HepG2 (cell line): Measurements from ENCODE around the gene TRPT1. TPM values are rescaled to one million over a fixed set of nuclear protein-coding genes. Genes with fewer than 3 reads are reported as not detected.

Source experiments
- CCDC6 ChIP-seq: sonication (generic); formaldehyde crosslinking; IDR thresholded peaks from 2 replicates; pipeline ENCODE4 v1.8.1; 2022; ENCODE audit warnings: mild to moderate bottlenecking, missing genetic modification reagents, moderate library complexity
- FIP1L1 ChIP-seq: fragments of 200-400 bp; formaldehyde crosslinking; IDR thresholded peaks from 2 replicates; pipeline ENCODE4 v1.6.1; 2018; ENCODE audit warnings: low read depth, mild to moderate bottlenecking, low read length, moderate library complexity, borderline replicate concordance; ENCODE audit not compliant: insufficient read depth
- KAT2B ChIP-seq: fragments of 150-350 bp; IDR thresholded peaks from 2 replicates; pipeline ENCODE4 v1.6.1; 2014; ENCODE audit warnings: low read depth, low read length, borderline replicate concordance
- NAIF1 ChIP-seq: sonication (generic); formaldehyde crosslinking; IDR thresholded peaks from 2 replicates; pipeline ENCODE4 v1.5.0; 2020; ENCODE audit warnings: mild to moderate bottlenecking, missing genetic modification reagents, borderline replicate concordance
- POLR2A ChIP-seq, 2 experiments: IDR thresholded peaks; 2 replicates each; pipeline ENCODE4 v1.6.1; 2011; ENCODE audit warnings: low read depth in 2 of 2, low read length in 2 of 2, mild to moderate bottlenecking in 1 of 2, moderate library complexity in 1 of 2; ENCODE audit not compliant: insufficient read depth in 1 of 2
- RCOR2 ChIP-seq: IDR thresholded peaks from 2 replicates; pipeline ENCODE4 v1.6.1; 2016; ENCODE audit warnings: missing biosample characterization, missing genetic modification reagents
- SOX5 ChIP-seq: IDR thresholded peaks from 2 replicates; pipeline ENCODE4 v1.6.1; 2016; ENCODE audit warnings: borderline replicate concordance
- ZFP1 ChIP-seq: IDR thresholded peaks from 2 replicates; pipeline ENCODE4 v1.6.1; 2016
- ZFX ChIP-seq: sonication (generic); formaldehyde crosslinking; IDR thresholded peaks from 2 replicates; pipeline ENCODE4 v1.4.0; 2020; ENCODE audit warnings: mild to moderate bottlenecking, low read depth, missing genetic modification reagents, moderate library complexity
- ZIK1 ChIP-seq: sonication (generic); formaldehyde crosslinking; IDR thresholded peaks from 2 replicates; pipeline ENCODE4 v1.5.0; 2020; ENCODE audit warnings: mild to moderate bottlenecking, low read depth, missing genetic modification reagents, borderline replicate concordance
- ZNF232 ChIP-seq: sonication (generic); formaldehyde crosslinking; IDR thresholded peaks from 2 replicates; pipeline ENCODE4 v1.4.0; 2020; ENCODE audit warnings: missing genetic modification reagents, borderline replicate concordance
- ZNF30 ChIP-seq: sonication (generic); formaldehyde crosslinking; IDR thresholded peaks from 2 replicates; pipeline ENCODE4 v1.5.0; 2020; ENCODE audit warnings: mild to moderate bottlenecking, missing genetic modification reagents
- ZNF33A ChIP-seq: sonication (generic); formaldehyde crosslinking; IDR thresholded peaks from 2 replicates; pipeline ENCODE4 v1.5.1; 2020; ENCODE audit warnings: missing genetic modification reagents, mild to moderate bottlenecking, moderate library complexity, borderline replicate concordance
- ZSCAN20 ChIP-seq: sonication (generic); formaldehyde crosslinking; IDR thresholded peaks from 2 replicates; pipeline ENCODE4 v1.4.0; 2020; ENCODE audit warnings: missing genetic modification reagents, mild to moderate bottlenecking, borderline replicate concordance
- polyA plus RNA-seq, 8 experiments: library from polyadenylated mRNA; depleted of rRNA in 3 of 8; stranded (reverse) in 7 of 8; unstranded in 1 of 8; fragments of >200 nt; fragmentation: Illumina TruSeq in 4 of 8; extraction: Trizol in 4 of 8; gene quantifications; 2 replicates each; pipeline versions ENCODE4 v1.2.1 to v1.2.3, GENCODE V29; 2011 to 2016; ENCODE audit warnings: low read depth in 4 of 8, missing spikeins in 1 of 8, mixed read lengths in 1 of 8; ENCODE audit not compliant: insufficient read depth in 1 of 8
- total RNA-seq, 5 experiments: library from RNA; depleted of rRNA; stranded (reverse); fragments of >200 nt; fragmentation: Illumina TruSeq; extraction: Trizol; gene quantifications; 2 replicates each; pipeline ENCODE4 v1.2.3, GENCODE V29; 2016; ENCODE audit warnings: low read depth in 1 of 5
- TF ChIP-seq, protein P1 (sequence below): IDR thresholded peaks from 2 replicates; pipeline ENCODE4 v1.6.1; 2016; ENCODE audit warnings: mild to moderate bottlenecking
- TF ChIP-seq, protein P2 (sequence below): IDR thresholded peaks from 2 replicates; pipeline ENCODE4 v1.6.1; 2016
- TF ChIP-seq, protein P3 (sequence below): fragments of 450-650 bp; IDR thresholded peaks from 2 replicates; pipeline ENCODE4 v1.6.1; 2017
- TF ChIP-seq, protein P4 (sequence below): sonication (generic); formaldehyde crosslinking; IDR thresholded peaks from 2 replicates; pipeline ENCODE4 v1.4.0; 2020; ENCODE audit warnings: mild to moderate bottlenecking, missing genetic modification reagents
- TF ChIP-seq, protein P5 (sequence below): sonication (generic); formaldehyde crosslinking; IDR thresholded peaks from 2 replicates; pipeline ENCODE4 v1.4.0; 2020; ENCODE audit warnings: missing genetic modification reagents

TRPT1 gene
- total and polyA plus RNA-seq, 2 of the 13 experiments (the other 11 are each of a cell fraction or from before 2014, with no cell fraction given) = 24.8 to 40.7 TPM

DNA sequence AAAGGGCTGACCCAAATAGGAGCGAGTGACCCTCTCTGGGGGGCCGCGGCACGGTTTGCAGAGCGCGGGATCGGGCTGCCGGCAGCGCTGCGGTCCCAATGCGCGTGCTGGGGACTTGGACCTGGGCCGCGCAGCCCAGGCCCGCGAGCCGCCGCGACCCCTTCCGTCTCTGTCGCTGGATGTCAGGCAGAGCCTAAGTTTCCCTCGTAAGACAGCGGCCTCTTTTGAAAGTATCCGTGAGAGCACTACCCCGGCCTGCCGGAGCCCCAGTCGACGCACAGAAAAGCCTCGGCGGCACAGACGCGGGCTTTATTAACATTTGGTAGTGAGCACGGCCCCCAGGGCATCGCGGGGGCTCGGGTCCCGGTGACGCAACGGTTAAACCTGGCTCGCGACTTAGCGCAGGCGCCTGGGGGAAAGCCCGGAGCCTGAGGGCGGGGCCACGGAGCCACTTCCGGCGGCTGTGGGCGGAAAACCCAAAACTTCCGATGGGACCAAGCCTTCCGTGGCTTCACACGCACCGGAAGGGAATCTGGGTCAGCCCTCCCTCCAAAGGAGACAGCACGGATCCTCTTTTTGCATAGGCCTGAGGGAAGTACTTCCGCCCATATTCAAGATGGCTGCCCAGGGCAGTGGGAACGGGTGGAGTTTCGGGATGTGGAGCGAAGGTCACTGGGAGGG is 43.7 kb upstream of the TRPT1 start (continued):
- TF ChIP-seq ZNF33A (CRISPR knock-in tag) = peak; percentile 87; the same call in 1 of the 2 replicates
- TF ChIP-seq, protein P1, sequence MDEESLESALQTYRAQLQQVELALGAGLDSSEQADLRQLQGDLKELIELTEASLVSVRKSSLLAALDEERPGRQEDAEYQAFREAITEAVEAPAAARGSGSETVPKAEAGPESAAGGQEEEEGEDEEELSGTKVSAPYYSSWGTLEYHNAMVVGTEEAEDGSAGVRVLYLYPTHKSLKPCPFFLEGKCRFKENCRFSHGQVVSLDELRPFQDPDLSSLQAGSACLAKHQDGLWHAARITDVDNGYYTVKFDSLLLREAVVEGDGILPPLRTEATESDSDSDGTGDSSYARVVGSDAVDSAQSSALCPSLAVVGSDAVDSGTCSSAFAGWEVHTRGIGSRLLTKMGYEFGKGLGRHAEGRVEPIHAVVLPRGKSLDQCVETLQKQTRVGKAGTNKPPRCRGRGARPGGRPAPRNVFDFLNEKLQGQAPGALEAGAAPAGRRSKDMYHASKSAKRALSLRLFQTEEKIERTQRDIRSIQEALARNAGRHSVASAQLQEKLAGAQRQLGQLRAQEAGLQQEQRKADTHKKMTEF (CRISPR knock-in tag) = peak; percentile 57
- TF ChIP-seq RCOR2 (CRISPR knock-in tag) = no peak
- TF ChIP-seq, protein P2, sequence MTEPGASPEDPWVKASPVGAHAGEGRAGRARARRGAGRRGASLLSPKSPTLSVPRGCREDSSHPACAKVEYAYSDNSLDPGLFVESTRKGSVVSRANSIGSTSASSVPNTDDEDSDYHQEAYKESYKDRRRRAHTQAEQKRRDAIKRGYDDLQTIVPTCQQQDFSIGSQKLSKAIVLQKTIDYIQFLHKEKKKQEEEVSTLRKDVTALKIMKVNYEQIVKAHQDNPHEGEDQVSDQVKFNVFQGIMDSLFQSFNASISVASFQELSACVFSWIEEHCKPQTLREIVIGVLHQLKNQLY (CRISPR knock-in tag) = peak; percentile 26; the same call in 1 of the 2 replicates
- TF ChIP-seq SOX5 (CRISPR knock-in tag) = peak; percentile 40; the same call in 1 of the 2 replicates
- TF ChIP-seq, protein P3, sequence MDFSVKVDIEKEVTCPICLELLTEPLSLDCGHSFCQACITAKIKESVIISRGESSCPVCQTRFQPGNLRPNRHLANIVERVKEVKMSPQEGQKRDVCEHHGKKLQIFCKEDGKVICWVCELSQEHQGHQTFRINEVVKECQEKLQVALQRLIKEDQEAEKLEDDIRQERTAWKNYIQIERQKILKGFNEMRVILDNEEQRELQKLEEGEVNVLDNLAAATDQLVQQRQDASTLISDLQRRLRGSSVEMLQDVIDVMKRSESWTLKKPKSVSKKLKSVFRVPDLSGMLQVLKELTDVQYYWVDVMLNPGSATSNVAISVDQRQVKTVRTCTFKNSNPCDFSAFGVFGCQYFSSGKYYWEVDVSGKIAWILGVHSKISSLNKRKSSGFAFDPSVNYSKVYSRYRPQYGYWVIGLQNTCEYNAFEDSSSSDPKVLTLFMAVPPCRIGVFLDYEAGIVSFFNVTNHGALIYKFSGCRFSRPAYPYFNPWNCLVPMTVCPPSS = no peak
- TF ChIP-seq ZIK1 = no peak; the same call in 1 of the 2 replicates
- TF ChIP-seq FIP1L1 = no peak; the same call in 1 of the 2 replicates
- TF ChIP-seq, protein P4, sequence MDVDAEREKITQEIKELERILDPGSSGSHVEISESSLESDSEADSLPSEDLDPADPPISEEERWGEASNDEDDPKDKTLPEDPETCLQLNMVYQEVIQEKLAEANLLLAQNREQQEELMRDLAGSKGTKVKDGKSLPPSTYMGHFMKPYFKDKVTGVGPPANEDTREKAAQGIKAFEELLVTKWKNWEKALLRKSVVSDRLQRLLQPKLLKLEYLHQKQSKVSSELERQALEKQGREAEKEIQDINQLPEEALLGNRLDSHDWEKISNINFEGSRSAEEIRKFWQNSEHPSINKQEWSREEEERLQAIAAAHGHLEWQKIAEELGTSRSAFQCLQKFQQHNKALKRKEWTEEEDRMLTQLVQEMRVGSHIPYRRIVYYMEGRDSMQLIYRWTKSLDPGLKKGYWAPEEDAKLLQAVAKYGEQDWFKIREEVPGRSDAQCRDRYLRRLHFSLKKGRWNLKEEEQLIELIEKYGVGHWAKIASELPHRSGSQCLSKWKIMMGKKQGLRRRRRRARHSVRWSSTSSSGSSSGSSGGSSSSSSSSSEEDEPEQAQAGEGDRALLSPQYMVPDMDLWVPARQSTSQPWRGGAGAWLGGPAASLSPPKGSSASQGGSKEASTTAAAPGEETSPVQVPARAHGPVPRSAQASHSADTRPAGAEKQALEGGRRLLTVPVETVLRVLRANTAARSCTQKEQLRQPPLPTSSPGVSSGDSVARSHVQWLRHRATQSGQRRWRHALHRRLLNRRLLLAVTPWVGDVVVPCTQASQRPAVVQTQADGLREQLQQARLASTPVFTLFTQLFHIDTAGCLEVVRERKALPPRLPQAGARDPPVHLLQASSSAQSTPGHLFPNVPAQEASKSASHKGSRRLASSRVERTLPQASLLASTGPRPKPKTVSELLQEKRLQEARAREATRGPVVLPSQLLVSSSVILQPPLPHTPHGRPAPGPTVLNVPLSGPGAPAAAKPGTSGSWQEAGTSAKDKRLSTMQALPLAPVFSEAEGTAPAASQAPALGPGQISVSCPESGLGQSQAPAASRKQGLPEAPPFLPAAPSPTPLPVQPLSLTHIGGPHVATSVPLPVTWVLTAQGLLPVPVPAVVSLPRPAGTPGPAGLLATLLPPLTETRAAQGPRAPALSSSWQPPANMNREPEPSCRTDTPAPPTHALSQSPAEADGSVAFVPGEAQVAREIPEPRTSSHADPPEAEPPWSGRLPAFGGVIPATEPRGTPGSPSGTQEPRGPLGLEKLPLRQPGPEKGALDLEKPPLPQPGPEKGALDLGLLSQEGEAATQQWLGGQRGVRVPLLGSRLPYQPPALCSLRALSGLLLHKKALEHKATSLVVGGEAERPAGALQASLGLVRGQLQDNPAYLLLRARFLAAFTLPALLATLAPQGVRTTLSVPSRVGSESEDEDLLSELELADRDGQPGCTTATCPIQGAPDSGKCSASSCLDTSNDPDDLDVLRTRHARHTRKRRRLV (CRISPR knock-in tag) = peak; percentile 18; the same call in 1 of the 2 replicates
- TF ChIP-seq ZNF232 (CRISPR knock-in tag) = no peak
- TF ChIP-seq ZFP1 (CRISPR knock-in tag) = peak; percentile 66; the same call in 1 of the 2 replicates
- TF ChIP-seq NAIF1 (CRISPR knock-in tag) = peak; percentile 100
- peak; percentile 44; the same call in 1 of the 2 replicates for TF ChIP-seq ZSCAN20 (CRISPR knock-in tag)
- TF ChIP-seq ZFX = peak; percentile 91; the same call in 1 of the 2 replicates
- 0 out of 2 replicates have a peak, but pooled peaks have one; percentile 7 for TF ChIP-seq CCDC6 (CRISPR knock-in tag)
- TF ChIP-seq, protein P5, sequence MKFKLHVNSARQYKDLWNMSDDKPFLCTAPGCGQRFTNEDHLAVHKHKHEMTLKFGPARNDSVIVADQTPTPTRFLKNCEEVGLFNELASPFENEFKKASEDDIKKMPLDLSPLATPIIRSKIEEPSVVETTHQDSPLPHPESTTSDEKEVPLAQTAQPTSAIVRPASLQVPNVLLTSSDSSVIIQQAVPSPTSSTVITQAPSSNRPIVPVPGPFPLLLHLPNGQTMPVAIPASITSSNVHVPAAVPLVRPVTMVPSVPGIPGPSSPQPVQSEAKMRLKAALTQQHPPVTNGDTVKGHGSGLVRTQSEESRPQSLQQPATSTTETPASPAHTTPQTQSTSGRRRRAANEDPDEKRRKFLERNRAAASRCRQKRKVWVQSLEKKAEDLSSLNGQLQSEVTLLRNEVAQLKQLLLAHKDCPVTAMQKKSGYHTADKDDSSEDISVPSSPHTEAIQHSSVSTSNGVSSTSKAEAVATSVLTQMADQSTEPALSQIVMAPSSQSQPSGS = peak; percentile 73; the same call in 1 of the 2 replicates
- peak; percentile 54; the same call in 1 of the 2 replicates for TF ChIP-seq ZNF30 (CRISPR knock-in tag)
- no peak for TF ChIP-seq POLR2A (IDR thresholded peaks at IDR 0.05; ENCODE audit: insufficient read depth in 1 of 2, low read depth in 2 of 2, low read length in 2 of 2)
- TF ChIP-seq KAT2B = no peak
